ENCODE results near the gene WBP2.

The WBP2 gene

DNA sequence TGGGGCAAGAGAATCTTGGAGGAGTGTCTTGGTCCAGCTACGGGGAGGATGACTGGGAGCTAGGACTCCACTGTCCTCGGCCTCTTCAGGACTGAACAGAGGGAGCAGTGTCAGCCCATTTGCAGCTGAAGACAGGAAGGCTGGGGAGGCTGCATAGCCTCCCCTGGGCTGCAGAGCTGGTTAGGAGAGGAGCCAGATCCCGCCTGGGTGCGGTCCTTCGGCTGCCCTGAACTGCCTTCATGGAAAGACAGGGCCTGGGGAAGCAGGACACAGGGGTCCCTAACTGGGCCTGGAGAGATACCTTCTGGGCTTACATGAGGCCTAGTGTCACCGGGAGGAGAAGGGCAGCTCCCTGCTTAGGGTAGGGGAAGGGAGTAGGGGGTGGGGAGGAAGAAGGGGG is 37.6 kb downstream of the WBP2 start:
- DNase-seq (ENCODE audit: extremely low read depth, low read depth): no peak

DNA sequence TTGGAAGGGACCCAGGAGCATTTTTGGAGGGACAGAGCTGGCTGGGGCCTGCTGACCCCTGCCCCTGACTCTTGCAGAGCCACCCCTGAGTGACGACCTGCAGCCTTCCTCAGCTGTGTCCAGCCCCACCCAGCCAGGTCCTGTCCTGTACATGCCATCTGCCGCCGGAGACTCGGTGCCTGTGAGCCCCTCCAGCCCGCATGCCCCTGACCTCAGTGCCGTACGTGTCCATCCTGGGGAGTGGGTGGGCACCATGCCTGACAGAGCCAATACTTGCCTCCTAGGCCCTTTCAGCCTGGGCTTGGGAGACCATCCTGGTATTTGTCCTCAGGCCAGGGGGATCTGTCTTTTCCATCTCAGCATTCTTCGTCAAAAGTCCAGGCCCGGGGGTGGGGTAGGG is 38.4 kb downstream of the WBP2 start:
- TF ChIP-seq, protein P1, sequence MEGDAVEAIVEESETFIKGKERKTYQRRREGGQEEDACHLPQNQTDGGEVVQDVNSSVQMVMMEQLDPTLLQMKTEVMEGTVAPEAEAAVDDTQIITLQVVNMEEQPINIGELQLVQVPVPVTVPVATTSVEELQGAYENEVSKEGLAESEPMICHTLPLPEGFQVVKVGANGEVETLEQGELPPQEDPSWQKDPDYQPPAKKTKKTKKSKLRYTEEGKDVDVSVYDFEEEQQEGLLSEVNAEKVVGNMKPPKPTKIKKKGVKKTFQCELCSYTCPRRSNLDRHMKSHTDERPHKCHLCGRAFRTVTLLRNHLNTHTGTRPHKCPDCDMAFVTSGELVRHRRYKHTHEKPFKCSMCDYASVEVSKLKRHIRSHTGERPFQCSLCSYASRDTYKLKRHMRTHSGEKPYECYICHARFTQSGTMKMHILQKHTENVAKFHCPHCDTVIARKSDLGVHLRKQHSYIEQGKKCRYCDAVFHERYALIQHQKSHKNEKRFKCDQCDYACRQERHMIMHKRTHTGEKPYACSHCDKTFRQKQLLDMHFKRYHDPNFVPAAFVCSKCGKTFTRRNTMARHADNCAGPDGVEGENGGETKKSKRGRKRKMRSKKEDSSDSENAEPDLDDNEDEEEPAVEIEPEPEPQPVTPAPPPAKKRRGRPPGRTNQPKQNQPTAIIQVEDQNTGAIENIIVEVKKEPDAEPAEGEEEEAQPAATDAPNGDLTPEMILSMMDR (IDR thresholded peaks at IDR 0.05; ENCODE audit: low read depth, low read length): no peak
- no peak for DNase-seq (ENCODE audit: extremely low read depth, low read depth)

More for the DNA sequence above, 37.6 kb downstream of the WBP2 start:
- TF ChIP-seq, protein P1 (IDR thresholded peaks at IDR 0.05; ENCODE audit: low read depth, low read length): no peak

DNA sequence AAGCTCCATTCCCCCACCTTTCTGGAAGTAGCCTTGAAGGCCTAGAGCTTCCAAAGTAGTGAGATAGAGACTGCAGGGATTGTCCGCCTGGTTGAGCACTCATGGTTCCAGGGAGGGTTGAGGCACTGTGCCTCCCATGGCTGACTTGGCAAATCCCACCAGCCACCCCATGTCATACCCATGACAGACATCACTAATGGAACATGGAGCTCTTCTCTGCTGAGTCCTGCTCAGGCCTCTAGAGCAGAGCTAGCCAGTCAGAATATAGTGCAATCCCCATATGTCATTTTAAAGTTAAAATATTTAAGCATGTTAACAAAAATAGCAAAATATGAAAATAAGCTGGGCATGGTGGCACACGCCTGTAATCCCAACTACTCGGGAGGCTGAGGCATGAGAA is 39.7 kb downstream of the WBP2 start:
- DNase-seq (ENCODE audit: extremely low read depth, low read depth): no peak
- TF ChIP-seq, protein P1 (IDR thresholded peaks at IDR 0.05; ENCODE audit: low read depth, low read length): no peak

DNA sequence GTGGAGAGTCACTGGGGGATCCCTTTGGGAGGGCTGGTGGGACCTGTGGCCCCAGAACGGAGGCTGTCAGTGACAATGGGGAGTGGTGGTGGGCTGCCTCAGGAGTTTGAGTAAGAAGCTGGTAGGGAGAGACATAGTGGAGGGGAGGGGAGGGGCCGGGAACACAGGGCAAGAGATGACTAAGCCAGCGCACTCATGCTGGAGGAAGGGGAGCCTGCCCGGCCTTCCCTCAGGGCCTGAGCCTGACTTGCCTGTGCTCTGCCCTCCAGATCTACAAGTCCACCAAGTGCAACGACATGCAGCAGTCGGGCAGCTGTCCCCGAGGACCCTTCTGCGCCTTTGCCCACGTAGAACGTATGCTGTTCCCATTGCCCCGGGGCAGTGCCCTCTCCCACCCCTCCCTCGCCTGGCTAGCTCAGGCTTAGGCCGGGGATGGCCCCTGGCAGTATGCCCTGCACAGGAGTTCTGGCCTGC is 40.2 kb downstream of the WBP2 start:
- TF ChIP-seq, protein P1 (IDR thresholded peaks at IDR 0.05; ENCODE audit: low read depth, low read length): no peak
- no peak for DNase-seq (ENCODE audit: extremely low read depth, low read depth)

DNA sequence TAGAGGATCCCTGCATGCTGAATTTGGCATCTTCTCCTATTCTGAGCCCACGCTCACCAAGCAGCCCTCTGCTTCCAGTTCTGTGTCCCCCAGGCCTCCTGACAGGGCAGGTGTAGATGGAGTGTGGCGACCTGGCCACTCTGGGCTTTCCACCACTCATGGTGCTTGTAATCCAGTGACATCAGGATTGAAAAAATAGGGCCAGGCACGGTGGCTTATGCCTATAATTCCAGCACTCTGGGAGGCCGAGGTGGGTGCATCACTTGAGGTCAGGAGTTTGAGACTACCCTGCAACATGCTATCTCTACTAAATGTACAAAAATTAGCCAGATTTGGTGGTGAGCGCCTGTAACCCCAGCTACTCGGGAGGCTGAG is 41.1 kb downstream of the WBP2 start:
- no peak for DNase-seq (ENCODE audit: extremely low read depth, low read depth)
- TF ChIP-seq, protein P1 (IDR thresholded peaks at IDR 0.05; ENCODE audit: low read depth, low read length): no peak

DNA sequence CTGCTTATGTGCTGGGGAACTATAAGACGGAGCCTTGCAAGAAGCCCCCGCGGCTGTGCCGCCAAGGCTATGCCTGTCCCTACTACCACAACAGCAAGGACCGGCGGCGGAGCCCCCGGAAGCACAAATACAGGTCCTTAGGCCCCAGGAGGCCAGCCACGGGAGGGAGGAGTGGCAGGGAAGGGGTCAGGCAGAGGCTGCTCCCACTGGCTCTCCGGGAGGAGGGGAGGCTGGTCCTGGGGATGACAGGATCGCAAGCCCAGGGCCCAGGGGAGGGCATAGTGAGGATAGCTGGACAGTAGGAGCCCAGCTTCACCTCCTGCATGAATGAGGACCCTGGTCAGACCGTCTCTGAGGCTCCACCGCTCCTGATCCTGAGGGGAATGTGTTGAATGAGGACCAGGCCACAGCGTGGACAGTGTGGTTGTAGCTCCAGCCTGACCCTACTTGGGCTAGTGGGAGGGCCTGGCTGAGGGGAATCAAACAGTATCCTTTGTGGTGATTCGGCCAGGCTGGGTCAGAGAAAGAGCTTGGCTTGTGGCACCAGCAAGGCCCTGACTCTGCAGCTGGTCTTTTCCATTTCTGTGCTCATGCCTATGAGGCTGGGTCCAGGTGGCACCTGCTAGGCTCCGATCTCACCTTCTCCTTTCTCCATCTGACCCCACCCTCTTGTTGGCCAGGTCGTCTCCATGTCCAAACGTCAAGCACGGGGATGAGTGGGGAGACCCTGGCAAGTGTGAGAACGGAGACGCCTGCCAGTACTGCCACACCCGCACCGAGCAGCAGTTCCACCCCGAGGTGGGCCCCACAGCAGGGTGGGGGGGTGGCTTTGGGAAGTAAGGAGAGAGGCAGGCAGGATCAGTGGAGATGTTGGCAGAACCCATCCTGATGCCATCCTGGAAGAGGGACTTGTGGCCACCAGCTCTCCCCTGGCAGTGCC is 41.8 kb downstream of the WBP2 start:
- TF ChIP-seq, protein P1 (IDR thresholded peaks at IDR 0.05; ENCODE audit: low read depth, low read length): no peak
- DNase-seq (ENCODE audit: extremely low read depth, low read depth): no peak

Measured in AG09319 (cell line).